Umbilical cord (tissue), 2 donors: ENCODE measurements around the gene PIAS1. TPM values are rescaled to one million over a fixed set of nuclear protein-coding genes. Genes with fewer than 3 reads are reported as not detected.
"Not testable (repeated sequence)": the region's sequence is repeated elsewhere in the genome, so short reads cannot be mapped to it uniquely, and the experiment has no call there.

ENCODE experiments used
- DNase-seq: peaks from one replicate; pipeline ENCODE4 v3.0.0-alpha.2; 2015; ENCODE audit warnings: low spot score
- total RNA-seq: library from RNA; depleted of rRNA; stranded (reverse); fragments of >200 nt; gene quantifications from one replicate; pipeline ENCODE4 v1.2.3, GENCODE V29; 2014; ENCODE audit warnings: low replicate concordance; ENCODE audit not compliant: insufficient read depth

PIAS1 gene
- total RNA-seq = 40.0 TPM

DNA sequence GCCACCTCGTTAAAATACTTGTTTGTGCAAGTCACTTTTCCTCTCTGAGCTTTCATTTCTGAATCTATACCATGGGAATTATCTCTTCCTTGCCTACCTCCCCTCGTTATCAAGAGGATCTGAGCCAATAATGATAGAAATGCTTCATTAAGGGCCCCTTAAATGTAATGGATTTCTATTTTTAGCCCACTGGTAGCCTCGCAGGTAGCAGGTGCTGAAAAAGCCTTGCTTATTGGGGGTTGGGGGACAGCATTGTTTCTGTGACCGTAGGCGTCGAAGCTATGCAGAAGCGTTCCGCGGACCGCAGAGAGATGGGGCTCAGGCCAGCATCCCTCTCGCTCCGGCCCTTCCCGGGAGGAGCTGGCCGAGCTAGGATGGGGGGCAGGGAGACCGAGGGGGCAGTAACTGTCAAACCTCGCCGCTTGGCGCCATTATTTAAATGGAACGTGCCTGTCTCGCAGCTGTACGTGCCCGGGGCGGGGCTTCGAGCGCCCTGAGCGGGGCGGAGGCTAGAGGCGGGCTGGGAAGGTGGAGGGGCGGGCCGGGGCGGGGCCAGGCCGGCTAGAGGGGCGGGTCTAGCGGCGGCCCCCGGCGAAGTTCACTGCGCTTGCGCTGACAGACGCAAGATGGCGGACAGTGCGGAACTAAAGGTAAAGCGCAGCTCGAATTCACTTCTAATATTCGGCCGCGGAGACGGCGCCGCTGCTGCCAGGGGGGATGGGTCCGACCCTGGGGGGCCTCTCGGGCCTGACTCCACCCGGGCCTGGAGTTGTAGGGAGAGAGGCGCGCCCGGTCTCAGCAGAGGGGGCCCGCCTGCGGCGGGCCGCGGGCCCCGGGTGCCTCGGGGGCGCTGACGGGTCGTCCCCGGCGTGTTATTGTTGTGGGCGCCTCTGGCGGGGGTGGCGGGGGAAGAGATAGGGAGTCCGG is at the start of gene PIAS1:
Gene PIAS1 (plus strand): TSS at position 615 of the 927 bp plus-strand sequence. CDS start 12 bp downstream, at position 627.
- peak; percentile 96 for DNase-seq

DNA sequence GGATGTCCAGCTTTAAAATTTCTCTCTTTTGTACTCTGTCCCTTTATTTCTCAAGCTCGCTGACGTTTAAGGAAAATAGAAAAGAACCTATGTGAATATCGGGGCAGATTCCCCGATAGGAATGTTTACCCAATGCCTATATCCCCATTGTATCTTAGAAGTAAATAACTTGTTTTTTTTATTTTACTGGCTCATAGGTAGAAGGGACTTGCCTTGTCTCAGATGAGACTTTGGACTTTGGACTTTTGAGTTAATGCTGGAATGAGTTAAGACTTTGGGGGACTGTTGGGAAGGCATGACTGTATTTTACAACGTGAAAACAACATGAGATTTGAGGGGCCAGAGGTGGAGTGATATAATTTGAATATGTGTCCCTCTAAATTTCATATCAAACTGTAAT is 46.5 kb upstream of the PIAS1 start:
- not testable (repeated sequence) for DNase-seq

DNA sequence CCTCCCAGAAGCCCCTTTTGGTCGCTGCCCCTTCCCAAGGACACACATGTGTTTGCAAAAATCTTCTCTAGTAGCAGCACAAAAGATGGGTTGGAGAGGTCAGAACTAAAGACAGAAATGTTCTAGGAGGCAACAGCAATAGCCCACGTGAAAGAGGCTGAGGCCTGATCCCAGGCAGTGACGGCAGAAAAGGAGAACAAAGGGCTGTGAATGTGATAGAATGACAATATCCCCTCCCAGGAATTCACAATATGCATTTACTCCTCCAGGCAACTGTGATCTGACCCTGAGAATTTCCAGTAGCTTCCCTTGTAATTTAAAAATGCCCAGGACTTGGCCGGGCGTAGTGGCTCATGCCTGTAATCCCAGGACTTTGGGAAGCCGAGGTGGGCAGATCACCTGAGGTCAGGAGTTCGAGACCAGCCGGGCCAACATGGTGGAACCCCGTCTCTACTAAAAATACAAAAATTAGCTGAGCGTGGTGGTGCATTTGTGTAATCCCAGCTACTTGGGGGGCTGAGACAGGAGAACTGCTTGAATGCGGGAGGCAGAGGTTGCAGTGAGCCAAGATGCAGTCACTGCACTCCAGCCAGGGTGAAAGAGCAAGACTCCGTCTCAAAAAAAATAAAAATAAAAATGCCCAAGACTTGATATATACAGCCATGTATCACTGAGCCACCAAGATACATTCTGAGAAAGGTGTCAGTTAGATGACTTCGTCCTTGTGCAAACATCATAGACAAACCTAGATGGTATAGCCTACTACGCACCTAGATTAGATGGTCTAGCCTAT is 43.6 kb upstream of the PIAS1 start:
- DNase-seq = no peak

DNA sequence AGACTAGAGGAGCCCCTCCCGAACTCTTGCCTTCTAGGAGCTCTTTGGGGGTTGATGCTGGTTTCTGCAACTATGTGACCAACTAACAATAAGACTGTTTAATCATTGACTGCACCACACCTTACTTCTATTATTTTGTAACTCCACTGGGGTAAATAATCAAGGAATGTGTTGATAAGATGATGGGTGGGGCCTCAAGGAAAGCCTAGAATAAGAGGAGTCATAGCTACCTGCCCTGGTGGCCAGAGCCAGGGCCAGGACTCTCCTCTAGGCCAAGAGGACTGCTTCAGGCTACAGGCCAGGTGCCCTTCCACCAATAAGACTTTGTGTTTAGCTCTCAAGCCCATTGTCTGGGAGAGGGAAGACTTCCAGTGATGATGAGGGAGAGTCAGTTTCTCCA is 41.2 kb upstream of the PIAS1 start:
- DNase-seq = no peak

DNA sequence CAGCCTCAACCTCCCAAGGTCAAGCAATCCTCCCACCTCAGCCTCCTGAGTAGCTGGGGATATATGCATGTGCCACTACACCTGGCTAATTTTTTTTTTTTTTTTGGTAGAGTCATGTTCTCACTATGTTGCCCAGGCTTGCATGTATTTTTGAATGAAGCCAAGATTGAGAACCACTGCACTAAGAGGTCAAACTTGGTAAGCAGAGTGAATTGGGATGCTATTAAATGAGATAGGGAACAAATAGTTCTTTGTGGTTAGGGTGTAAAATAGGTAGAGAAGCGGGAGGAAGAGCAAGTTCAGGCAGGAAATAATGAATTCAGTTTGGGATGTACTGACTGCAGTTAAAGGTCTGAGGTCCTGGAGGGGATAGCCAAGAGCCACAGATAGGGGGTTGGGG is 39.9 kb upstream of the PIAS1 start:
- no peak for DNase-seq

DNA sequence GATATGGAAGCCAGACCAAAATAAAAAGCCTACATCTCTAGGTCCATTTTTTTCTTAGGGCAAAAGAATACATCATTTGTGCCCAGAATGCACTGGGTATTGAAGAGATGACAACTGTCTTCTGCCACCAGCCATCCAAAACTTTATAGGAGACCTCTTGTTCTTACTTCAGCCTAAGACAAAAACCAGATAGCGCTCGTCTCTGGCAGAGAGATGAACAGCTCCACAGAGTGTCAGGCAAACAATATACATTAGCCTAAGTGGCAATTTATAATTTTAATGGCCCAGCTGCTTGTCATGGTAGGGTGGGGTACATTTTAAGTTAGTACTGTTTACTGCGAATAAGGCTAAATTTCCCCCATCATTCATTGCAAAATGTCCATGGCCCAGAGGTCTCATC is 38.9 kb upstream of the PIAS1 start:
- no peak for DNase-seq

DNA sequence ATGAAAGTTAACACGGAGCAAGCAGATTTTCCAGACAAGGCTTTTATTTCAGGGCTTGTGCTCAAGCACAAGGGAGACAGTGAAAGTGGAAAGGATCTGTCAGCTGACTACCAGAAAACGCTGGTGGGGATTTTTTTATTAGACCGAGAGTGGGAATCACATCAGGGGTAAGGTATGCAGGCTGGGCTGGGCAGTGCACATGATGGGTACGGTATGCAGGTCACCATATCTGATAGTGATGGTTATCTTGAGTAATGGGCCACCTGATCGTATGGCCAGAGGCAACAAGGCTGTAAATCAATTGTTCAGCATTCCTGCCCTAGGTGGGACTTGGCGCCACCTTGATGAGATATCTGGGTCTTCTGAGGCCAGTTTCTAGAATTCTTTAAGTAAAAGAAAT is 36.9 kb upstream of the PIAS1 start:
- peak; percentile 28 for DNase-seq

DNA sequence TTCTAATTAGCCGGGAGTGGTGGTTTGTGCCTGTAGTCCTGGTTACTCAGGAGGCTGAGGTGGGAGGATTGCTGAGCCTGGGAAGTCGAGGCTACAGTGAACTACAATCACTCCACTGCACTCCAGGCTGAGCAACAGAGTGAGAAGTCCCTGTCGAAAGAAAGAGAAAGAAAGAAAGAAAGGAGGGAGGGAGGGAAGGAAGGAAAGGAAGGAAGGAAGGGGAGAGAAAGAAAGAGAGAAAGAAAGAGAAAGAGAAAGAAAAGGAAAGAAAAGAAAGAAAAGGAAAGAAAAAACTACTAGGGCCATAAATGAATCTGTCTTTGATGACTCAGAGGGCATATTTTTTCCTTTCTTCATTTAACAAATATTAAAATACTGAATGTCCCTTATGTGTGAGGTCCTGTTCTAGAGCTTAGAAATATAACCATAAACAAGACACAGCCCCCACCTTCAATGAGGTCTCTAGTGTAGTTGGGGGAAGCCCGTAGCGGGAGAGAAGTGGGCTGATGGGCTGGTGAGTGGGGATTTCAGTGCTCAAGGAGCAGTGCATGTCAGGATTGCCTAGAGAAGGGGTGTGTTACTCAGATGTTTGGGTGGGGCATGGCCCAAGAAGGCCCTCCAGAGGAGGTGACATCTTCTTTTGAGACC is 35.2 kb upstream of the PIAS1 start:
- no peak for DNase-seq

DNA sequence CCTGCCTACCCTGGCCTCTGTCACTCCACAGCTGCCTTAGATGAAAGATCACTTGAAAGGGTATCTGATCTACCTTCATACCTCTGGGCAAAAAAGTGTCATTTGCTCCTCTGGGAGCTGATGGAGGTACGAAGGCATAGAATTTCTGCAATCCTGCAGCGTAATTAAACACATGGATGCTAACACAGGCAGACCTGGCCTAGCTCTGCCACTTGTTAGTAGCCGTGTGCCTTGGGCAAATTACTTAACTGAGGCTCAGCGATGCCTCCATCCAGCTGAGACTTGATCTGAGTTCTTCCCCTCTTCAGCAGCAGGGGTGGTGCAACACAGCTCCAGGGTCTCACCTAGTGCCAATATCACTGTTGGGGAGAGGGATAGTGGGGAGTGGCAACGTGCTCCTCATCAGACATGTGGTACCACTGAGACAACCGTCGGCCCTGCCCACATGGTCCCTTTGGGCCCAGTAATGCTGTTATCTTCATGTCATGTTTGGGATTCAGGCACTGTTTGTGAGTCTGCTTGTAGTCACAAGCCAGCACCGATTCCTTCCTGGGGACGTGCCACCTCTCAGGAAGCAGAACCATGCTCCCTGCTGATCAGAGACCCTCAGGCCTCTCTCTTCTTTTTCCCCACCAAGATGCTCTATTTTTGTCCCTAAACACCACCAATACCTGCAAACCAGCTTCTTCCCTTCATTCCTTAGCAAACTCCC is 34.1 kb upstream of the PIAS1 start:
- DNase-seq = no peak

DNA sequence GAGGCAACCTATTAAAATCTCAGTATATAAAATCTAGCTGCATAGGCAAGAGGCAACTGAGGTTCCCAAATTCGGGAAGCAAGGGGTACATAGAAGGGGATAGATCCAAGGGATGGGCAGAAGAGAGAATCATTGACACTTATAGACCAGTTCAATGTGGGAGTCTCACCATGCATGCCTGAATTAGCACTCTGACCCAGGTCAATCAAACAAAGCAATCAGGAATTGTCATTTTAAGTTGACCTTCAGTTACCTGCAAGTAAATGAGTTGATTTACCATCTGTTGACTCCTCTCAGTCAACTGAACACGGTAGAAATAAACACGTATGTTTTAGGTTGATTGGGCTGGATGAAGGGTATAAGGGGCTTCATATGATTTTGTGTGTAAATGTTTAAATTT is 33.4 kb upstream of the PIAS1 start:
- no peak for DNase-seq

DNA sequence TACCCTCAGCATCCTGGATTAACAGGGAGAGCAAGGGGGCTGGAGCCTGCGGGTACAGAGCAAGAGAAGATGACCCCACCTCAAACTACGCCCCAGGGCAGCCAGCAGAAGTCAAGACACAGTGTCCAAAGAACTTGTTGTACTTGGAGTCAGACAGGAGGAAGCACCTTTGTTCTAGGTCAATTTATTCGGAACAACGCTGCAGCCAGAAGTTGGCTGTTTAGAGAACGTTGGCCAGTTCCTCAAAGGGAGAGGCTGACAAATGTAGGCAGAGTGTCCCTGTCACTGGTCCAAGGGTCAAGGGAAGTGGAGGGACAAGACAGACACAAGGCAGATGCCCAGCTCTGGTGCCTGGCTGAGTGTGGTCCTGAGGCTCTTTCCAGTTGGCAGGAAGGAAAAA is 32.1 kb upstream of the PIAS1 start:
- DNase-seq = no peak

DNA sequence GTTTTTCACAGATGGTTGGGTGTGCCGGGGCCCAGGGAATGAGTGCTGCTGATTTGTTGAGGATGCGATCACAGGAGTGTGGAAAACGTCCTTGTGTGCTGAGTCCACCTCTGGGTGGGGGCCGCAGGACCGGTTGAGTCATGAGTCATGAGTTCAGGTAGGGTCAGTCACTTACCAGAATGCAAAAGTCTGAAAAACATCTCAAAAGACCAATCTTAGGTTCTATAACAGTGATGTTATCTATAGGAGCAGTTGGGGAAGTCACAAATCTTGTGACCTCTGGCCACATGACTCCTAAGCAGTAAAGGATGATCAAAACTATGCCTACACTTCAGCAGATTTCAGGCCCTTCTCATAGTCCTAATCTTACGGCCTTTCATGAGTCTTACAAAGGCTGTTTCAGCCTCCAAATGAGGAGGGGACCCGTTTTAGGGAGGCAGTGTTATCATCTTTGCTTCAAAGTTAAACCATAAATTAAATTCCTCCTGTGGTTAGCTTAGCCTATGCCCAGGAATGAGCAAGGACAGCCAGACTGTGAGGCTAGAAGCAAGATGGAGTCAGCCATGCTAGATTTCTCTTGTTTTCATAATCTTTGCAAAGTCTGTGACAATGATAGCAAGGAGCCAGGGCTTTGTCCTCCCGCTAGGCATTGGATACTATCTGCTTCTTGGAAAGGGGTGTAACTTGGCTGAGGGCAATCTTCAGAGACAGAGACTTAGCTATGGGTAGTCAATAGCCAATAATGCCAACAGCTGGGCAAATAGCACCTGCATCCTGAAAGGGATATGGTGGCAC is 30.6 kb upstream of the PIAS1 start:
- DNase-seq = no peak

DNA sequence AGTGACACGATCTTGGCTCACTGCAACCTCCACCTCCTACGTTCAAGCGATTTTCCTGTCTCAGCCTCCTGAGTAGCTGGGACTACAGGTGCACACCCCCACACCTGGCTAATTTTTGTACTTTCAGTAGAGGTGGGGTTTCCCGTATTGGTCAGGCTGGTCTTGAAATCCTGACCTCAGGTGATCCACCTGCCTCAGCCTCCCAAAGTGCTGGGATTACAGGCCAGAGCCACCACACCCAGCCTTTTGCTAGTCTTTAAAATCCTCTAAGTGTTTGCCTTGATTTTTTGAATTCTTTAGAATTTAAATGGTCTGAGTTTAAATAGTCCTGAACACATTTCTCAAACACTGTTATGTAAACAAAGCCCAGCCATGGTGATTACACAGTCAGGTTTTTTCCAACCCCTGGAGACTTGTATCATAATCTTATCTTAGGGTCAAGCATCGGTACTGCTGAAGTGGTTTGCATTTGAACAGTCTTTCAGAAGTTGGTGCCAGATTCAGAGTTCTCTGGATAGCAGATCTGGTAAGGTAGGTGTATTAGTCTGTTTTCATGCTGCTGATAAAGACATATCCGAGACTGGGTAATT is 28.2 kb upstream of the PIAS1 start:
- peak; percentile 22 for DNase-seq

DNA sequence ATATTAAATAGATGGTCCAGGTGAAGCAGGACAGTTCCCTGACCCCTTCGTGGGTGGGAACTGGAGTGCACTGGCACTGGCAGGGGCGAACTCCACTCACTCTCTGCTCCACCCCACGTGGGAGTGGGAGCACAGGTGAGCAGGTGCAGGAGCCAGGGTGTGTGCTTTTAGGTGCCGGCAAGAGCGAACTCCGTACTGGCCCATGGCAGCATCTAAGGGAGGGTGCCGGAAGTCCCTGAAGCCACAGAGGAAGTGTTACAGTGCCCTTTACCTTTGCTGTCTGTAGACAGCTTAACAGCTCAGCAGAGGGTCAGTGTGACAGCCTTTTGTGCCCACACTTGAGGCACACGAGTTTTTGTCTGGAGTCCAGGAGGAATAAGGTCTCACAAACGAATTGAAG is 26.7 kb upstream of the PIAS1 start:
- no peak for DNase-seq

DNA sequence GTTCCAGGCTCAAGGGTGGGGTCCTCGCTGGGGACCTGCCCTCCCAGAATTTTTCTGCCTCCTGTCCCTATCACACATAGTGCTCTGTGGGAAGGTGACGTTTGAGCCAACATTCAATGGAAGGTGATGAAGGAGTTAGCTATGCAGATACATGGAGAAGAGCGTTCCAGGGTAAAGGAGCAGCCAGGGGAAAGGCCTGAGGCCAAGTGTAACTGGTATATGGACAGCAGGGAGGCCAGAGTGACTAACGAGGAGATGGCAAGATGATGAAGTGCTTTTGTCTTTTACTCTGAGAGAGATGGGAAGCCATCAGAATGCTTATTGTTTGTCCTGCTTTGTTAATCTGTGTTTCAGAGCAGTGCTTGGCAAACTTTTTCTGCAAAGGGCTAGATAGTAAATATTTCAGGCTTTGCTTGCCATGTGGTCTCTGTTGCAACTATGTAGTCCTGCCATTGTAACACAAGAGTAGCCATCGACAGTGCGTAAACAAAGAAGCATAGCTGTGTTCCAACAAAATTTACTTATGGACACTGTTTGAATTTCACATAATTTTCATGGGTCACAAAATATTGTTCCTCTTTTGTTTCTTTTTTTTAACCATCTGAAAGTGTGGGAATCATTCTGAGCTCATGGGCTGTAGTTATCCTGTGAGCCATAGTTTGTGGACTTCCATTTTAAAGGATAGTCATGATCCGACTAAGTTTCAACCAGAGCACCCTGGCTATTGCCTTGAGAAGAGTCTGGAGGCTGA is 25.8 kb upstream of the PIAS1 start:
- DNase-seq = no peak

DNA sequence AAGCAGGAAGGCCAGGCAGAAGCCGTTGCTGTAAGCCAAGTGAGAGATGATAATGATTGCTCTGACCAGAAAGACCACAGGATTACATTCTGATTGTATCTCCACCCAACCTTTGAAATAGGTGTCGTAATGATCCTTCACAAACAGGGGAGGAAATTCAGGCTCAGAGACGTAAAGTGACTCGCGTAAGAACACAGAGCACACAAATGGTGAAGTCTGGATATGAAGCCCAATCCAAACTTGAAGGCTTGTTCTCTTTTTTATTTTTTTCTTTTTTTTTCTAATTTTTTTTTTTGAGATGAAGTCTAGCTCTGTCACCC is 25.3 kb upstream of the PIAS1 start:
- no peak for DNase-seq

DNA sequence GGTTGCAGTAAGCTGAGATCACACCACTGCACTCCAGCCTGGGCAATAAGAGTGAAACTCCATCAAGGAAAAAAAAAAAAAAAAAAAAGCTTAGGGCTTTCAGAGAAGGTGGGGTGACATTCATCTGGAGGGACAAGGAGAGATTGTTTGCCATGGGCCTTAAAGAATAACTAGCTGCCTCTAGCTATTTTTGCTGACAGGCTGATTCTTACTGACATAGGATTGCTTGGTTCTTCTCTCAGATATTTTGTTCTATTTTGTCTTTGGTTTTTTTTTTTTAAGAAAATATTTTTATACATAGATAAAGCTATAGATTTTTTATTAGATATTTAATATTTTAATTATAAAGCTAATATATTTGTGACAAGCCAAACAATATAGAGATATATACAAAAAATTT is 24.2 kb upstream of the PIAS1 start:
- no peak for DNase-seq

DNA sequence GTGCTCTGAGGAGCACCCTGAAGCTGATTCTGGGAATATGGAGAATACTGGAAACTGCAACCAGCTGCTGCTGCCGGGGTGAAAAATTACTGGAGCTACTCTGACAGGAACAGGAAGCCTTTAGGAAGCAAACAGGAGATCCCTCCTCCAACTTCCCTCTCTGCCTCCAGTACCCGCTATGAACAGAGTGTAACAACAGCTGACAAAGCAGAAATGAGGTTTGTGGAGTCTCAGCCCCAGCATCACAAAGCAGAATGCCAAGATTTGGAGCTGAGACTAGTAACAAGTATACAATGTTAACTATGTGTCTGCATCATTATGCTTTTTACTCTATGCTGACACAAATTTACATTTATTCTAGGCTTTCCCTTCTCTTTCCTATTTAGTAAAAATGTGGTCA is 22.7 kb upstream of the PIAS1 start:
- DNase-seq = peak; percentile 57

DNA sequence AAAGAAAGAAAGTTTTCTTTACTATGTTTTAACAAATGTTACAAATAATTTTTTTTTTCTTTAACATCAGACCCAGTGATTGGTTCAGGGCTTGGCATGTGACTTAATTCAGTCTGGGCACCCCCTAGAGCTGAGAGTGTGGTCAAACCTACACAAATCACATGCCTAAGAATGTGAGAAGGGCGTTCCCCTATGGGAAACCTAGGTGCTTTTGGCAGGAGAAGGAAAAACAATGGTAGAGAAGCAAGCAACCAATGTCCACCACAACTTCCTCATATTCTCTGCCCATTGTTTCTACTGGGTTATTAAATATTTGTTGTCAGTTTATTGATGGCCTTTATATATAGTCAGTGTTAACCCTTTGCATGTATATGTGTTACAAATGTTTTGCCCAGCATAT is 21.4 kb upstream of the PIAS1 start:
- no peak for DNase-seq

DNA sequence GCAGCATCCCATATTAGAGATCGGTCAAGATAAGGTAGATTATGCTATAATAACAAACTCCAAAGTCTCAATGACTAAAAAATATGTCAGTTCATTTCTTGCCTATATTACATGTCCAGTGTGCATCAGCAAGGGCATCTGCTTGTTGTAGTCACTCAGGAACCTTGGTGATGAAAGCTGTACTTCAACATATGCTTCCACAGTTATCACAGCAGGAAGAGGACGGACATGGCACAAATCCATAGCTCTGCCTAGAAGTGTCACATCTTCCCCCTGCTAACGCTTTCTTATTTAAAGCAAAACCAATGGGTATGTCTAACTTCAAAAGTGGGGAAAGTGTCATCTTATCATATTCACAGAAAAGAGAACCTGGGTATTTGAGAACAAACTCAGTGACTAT is 20.0 kb upstream of the PIAS1 start:
- DNase-seq = no peak
